ENCODE measurements around the gene POU2AF1.

- TF ChIP-seq, protein P1, sequence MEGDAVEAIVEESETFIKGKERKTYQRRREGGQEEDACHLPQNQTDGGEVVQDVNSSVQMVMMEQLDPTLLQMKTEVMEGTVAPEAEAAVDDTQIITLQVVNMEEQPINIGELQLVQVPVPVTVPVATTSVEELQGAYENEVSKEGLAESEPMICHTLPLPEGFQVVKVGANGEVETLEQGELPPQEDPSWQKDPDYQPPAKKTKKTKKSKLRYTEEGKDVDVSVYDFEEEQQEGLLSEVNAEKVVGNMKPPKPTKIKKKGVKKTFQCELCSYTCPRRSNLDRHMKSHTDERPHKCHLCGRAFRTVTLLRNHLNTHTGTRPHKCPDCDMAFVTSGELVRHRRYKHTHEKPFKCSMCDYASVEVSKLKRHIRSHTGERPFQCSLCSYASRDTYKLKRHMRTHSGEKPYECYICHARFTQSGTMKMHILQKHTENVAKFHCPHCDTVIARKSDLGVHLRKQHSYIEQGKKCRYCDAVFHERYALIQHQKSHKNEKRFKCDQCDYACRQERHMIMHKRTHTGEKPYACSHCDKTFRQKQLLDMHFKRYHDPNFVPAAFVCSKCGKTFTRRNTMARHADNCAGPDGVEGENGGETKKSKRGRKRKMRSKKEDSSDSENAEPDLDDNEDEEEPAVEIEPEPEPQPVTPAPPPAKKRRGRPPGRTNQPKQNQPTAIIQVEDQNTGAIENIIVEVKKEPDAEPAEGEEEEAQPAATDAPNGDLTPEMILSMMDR (conservative IDR thresholded peaks at IDR 0.05; ENCODE audit: low read length): no peak
- TF ChIP-seq EZH2phosphoT487 (IDR thresholded peaks at IDR 0.05; ENCODE audit: borderline replicate concordance): no peak
These were observed 752 bp downstream of the POU2AF1 start for GRCh38 chr11:111378185-111378860.
